Bronchial epithelial cell (primary cell): Measurements from ENCODE around the gene CACNA1D. TPM values are rescaled to one million over a fixed set of nuclear protein-coding genes. Genes with fewer than 3 reads are reported as not detected.

Experiments
- DNase-seq: peaks from one replicate; pipeline ENCODE4 v3.0.0-alpha.2; 2010; ENCODE audit warnings: low read depth
- FAIRE-seq: peaks from 2 replicates; lab custom pipeline; 2011; peaks lifted over from hg19 to GRCh38; lab: Jason Lieb, UNC
- H3K27me3 ChIP-seq: 2 replicates; pipeline ENCODE4 v1.5.1; 2011; ENCODE audit warnings: low read length; ENCODE audit not compliant: control insufficient read depth, insufficient read depth
- H3K36me3 ChIP-seq: 2 replicates; pipeline ENCODE4 v1.5.1; 2011; ENCODE audit warnings: low read length; ENCODE audit not compliant: control insufficient read depth, insufficient read depth
- H3K4me3 ChIP-seq: 2 replicates; pipeline ENCODE4 v1.5.1; 2011; ENCODE audit warnings: mild to moderate bottlenecking, low read depth, low read length, control low read depth
- total RNA-seq: library from RNA; depleted of rRNA; stranded (reverse); fragments of >200 nt; gene quantifications from 2 replicates; pipeline ENCODE4 v1.2.1, GENCODE V29; 2014
- TF ChIP-seq, protein P1 (sequence below): IDR thresholded peaks from 2 replicates; pipeline ENCODE4 v1.5.1; 2011; ENCODE audit warnings: mild to moderate bottlenecking, moderate library complexity, low read length, control low read depth, inconsistent platforms; ENCODE audit not compliant: insufficient read depth, severe bottlenecking

Gene CACNA1D
- total RNA-seq, 1 donor from 2014 or later, result 0.26 TPM

DNA sequence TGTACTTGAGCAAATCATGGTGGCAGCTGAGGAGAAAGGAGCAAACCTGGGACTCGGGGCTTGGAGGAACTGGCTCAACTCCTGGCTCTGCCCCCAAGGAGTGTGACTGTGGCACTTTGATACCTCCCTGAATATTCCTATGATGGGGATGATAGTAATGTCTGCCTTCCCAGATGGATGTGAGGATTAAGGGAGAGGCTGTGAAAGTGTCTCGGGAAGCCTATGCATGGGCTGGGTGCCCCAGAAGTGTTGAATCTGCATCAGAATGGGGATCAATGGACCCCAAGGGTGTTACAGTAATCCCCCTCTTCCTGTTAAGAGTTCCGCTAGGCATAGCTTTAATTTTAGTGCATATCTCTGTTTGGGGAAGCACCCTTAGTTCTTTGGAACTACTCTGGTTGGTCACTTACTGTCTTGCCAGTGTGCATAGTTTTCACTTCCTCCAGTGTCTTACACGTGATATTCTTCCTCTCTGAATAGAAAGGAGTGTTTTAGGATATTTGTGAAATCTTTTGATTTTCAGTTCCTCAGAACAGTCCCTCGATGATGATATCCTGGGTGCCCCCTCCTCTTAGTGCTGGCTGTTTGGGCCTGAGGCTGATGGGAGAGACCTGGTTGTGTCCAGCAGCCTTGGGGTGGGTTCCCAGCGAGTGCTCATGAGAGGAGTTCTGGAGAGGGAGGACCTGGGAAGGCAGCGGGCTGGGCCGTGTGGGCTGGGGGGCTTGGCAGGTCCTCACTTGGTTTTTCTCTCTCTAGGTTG, 254.3 kb downstream of the CACNA1D start:
- Histone ChIP-seq H3K36me3 (no peaks in the 10 kb centered on the region), H3K4me3 (no peak overlapping the region), H3K27me3 (no peaks in the 10 kb centered on the region)
- TF ChIP-seq, protein P1, sequence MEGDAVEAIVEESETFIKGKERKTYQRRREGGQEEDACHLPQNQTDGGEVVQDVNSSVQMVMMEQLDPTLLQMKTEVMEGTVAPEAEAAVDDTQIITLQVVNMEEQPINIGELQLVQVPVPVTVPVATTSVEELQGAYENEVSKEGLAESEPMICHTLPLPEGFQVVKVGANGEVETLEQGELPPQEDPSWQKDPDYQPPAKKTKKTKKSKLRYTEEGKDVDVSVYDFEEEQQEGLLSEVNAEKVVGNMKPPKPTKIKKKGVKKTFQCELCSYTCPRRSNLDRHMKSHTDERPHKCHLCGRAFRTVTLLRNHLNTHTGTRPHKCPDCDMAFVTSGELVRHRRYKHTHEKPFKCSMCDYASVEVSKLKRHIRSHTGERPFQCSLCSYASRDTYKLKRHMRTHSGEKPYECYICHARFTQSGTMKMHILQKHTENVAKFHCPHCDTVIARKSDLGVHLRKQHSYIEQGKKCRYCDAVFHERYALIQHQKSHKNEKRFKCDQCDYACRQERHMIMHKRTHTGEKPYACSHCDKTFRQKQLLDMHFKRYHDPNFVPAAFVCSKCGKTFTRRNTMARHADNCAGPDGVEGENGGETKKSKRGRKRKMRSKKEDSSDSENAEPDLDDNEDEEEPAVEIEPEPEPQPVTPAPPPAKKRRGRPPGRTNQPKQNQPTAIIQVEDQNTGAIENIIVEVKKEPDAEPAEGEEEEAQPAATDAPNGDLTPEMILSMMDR, result no peak
- DNase-seq, result no peak
- no peak for FAIRE-seq

DNA sequence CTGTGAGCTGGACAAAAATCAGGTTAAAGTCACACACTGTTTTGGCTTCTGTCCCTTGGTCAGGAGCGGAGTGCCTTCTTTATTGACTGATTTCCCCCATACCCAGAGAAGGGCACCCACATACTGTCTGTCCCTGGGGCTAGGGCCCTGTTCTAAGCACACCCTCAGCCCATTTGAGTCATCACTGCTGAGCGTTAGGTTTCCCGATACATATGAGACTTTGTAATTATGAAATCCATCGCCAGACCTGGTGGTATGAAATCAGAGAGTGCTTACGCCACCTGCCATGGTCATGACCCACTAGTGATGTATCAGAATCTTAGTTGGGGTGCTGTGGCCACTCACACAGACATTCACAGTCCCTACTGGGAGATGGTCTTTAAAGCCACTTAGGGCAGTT, 255.0 kb downstream of the CACNA1D start:
- H3K36me3 ChIP-seq, result no peaks in the 10 kb centered on the region
- FAIRE-seq (no peak), DNase-seq (no peak)
- TF ChIP-seq, protein P1, result no peak
- no peak overlapping the region for H3K4me3 ChIP-seq
- H3K27me3 ChIP-seq, result no peaks in the 10 kb centered on the region

DNA sequence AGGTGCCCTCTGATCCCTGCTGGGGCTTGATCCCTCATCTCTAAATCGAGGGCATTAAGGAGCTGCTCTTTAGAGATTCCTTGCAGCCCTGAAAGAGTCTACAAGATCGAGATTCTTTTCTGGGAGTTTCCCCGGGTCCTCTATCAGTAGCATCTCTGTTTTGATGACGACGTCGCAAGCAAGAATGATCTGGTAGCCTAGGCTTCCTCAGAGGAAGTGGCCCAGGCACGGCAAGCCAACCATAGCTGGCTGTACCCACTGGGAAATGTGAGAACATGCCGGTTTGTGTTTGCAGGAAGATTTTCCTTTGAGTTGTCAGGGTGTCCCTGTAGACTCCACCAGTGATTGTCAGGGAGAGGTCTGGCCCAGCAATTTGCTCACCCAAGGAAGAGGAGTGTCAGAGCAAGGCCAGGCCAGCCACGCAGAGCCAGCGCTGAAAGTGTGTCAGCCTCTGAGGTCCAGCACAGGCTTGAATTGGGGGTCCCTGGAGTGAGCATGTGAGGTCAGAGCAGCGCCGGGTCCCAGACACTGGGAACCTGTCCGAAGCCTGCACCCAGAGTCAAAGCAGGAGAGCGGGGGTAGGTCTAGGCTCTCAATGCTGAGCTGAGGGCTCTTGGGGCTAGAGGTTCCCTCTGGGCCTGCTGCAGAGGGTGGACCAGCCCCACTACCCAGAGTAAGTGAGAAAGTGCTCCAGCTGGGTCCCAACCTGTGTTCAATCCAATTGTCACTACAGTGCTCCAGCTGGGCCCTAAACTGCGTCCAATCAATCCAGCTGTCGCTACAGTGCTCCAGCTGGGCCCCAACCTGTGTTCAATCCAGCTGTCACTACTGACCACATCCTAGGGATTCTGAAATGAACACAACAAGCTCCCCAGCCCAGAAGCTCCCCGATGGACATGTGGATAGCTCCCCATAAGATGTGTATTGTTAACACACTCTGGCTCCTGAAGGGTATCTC, 256.1 kb downstream of the CACNA1D start:
- no peak overlapping the region for H3K4me3 ChIP-seq
- TF ChIP-seq, protein P1, result no peak
- DNase-seq, result no peak
- no peaks in the 10 kb centered on the region for H3K27me3 ChIP-seq
- FAIRE-seq, result no peak
- H3K36me3 ChIP-seq, result no peaks in the 10 kb centered on the region

DNA sequence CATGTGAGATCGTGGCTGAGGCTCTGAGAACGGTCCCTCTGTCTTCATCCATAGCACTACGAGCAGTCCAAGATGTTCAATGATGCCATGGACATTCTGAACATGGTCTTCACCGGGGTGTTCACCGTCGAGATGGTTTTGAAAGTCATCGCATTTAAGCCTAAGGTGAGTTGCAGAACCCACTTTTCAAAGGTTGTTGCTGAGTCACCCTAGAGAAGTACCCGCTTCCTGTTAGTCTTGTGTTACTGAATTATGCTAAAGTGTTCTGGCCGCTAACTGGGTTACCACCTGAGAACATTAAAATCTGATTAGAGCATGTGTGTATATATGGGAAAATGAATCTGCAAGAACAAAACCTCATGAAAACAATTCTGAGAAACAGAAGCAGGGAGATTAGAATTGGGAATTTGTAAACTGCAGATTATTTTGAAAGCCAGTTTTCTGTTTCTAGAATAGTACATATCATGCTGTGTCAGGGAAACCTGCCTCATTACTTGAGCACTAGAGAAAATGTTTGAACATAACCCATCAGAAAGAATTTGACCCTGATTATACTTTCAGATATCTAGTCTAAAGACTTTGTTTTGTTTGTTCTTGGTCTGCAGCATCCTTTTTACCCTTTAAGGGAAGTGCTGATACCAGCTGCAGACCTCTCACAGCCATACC, 259.2 kb downstream of the CACNA1D start:
- H3K36me3 ChIP-seq, result no peaks in the 10 kb centered on the region
- H3K4me3 ChIP-seq, result no peak overlapping the region
- no peaks in the 10 kb centered on the region for H3K27me3 ChIP-seq
- FAIRE-seq (peak; percentile 32), DNase-seq (peak; percentile 41)
- TF ChIP-seq, protein P1, result no peak

DNA sequence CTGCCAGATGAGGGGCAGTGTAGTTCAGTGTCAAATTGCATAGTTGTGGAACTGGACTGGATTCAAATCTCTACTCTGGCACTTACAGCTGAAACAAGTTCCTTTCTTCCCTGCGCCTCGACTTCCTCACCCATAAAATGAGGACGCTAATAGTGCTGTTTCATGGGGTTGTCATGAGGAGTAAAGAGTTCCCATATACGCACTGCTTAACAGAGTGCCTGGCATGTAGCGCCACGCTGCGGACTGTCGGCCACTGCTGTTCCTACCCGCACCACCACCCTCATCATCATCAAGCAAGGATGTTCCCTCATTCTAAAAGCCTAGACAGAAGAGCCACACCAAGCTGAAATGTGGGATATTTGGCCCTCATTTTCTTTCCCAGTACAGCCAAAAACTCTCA, 259.9 kb downstream of the CACNA1D start:
- no peak overlapping the region for H3K4me3 ChIP-seq
- no peaks in the 10 kb centered on the region for H3K36me3 ChIP-seq
- no peaks in the 10 kb centered on the region for H3K27me3 ChIP-seq
- TF ChIP-seq, protein P1, result no peak
- DNase-seq (no peak), FAIRE-seq (no peak)
